ENCODE measurements around the gene FCER1G. TPM values are rescaled to one million over a fixed set of nuclear protein-coding genes. Genes with fewer than 3 reads are reported as not detected.
A peak's percentile ranks its signal among the peaks of the same experiment; 100 is the strongest.

FCER1G gene
- total RNA-seq, 1 experiment from 2014 or later: 1.1 TPM

- Histone ChIP-seq H3K4me3 (no peak overlapping the region), H3K36me3 (peaks cover 64% of the 10 kb centered on the region), H3K9me3 (replicated peaks) (no peaks in the 10 kb centered on the region), H3K27ac (no peak overlapping the region), H3K27me3 (replicated peaks) (no peaks in the 10 kb centered on the region), H3K4me1 (replicated peaks) (peaks cover 10% of the 10 kb centered on the region)
- DNase-seq (ENCODE audit: low read depth in 1 of 2, low spot score in 2 of 2): no peak
Observed at GRCh38 chr1:161206411-161207140, 8.5 kb upstream of the FCER1G start.

- peaks cover 5% of the 10 kb centered on the region for H3K4me1 ChIP-seq (replicated peaks)
- H3K27me3 ChIP-seq (replicated peaks): no peaks in the 10 kb centered on the region
- DNase-seq (ENCODE audit: low read depth in 1 of 2, low spot score in 2 of 2): no peak
- no peaks in the 10 kb centered on the region for H3K9me3 ChIP-seq (replicated peaks)
- H3K4me3 ChIP-seq: no peak overlapping the region
- H3K27ac ChIP-seq: no peak overlapping the region
- peaks cover 70% of the 10 kb centered on the region for H3K36me3 ChIP-seq
Observed at GRCh38 chr1:161207173-161207572, 7.9 kb upstream of the FCER1G start.

- peaks cover 82% of the 10 kb centered on the region for H3K36me3 ChIP-seq
Observed at GRCh38 chr1:161209790-161210409, 5.2 kb upstream of the FCER1G start.

GRCh38 chr1:161214369-161214768 is 726 bp upstream of the FCER1G start:
- H3K27ac ChIP-seq: no peak overlapping the region
- DNase-seq (ENCODE audit: low read depth in 1 of 2, low spot score in 2 of 2): no peak
- H3K9me3 ChIP-seq (replicated peaks): no peaks in the 10 kb centered on the region
- no peaks in the 10 kb centered on the region for H3K27me3 ChIP-seq (replicated peaks)
- no peaks in the 10 kb centered on the region for H3K4me1 ChIP-seq (replicated peaks)
- H3K4me3 ChIP-seq: no peak overlapping the region
- peaks cover 53% of the 10 kb centered on the region for H3K36me3 ChIP-seq

More at GRCh38 chr1:161209790-161210409, 5.2 kb upstream of the FCER1G start:
- Histone ChIP-seq H3K27me3 (replicated peaks) (no peaks in the 10 kb centered on the region), H3K4me1 (replicated peaks) (no peaks in the 10 kb centered on the region), H3K4me3 (no peak overlapping the region), H3K27ac (no peak overlapping the region), H3K9me3 (replicated peaks) (no peaks in the 10 kb centered on the region)
- peak; percentile 55 to 82 for DNase-seq (ENCODE audit: low read depth in 1 of 2, low spot score in 2 of 2)

GRCh38 chr1:161216945-161217712 is 2.0 kb downstream of the FCER1G start:
- H3K27me3 ChIP-seq (replicated peaks): no peaks in the 10 kb centered on the region
- H3K9me3 ChIP-seq (replicated peaks): no peaks in the 10 kb centered on the region
- H3K36me3 ChIP-seq: peaks cover 25% of the 10 kb centered on the region
- no peaks in the 10 kb centered on the region for H3K4me1 ChIP-seq (replicated peaks)
- no peak for DNase-seq (ENCODE audit: low read depth in 1 of 2, low spot score in 2 of 2)
- H3K27ac ChIP-seq: no peak overlapping the region
- no peak overlapping the region for H3K4me3 ChIP-seq

- Histone ChIP-seq H3K4me1 (replicated peaks) (no peaks in the 10 kb centered on the region), H3K27ac (no peak overlapping the region), H3K4me3 (no peak overlapping the region), H3K36me3 (peaks cover 18% of the 10 kb centered on the region), H3K27me3 (replicated peaks) (no peaks in the 10 kb centered on the region), H3K9me3 (replicated peaks) (no peaks in the 10 kb centered on the region)
- no peak for DNase-seq (ENCODE audit: low read depth in 1 of 2, low spot score in 2 of 2)
Observed at GRCh38 chr1:161217831-161218230, 2.7 kb downstream of the FCER1G start.

GRCh38 chr1:161218301-161219077 is 3.4 kb downstream of the FCER1G start:
- H3K27me3 ChIP-seq (replicated peaks): no peaks in the 10 kb centered on the region
- H3K36me3 ChIP-seq: peaks cover 12% of the 10 kb centered on the region
- H3K27ac ChIP-seq: no peak overlapping the region
- H3K4me3 ChIP-seq: no peak overlapping the region
- no peaks in the 10 kb centered on the region for H3K4me1 ChIP-seq (replicated peaks)
- no peaks in the 10 kb centered on the region for H3K9me3 ChIP-seq (replicated peaks)
- DNase-seq (ENCODE audit: low read depth in 1 of 2, low spot score in 2 of 2): no peak

- H3K27ac ChIP-seq: no peak overlapping the region
Observed at GRCh38 chr1:161219078-161219892, 4.2 kb downstream of the FCER1G start.

GRCh38 chr1:161220002-161220401 is 4.9 kb downstream of the FCER1G start:
- Histone ChIP-seq H3K4me3 (no peak overlapping the region), H3K27me3 (replicated peaks) (no peaks in the 10 kb centered on the region), H3K36me3 (no peaks in the 10 kb centered on the region), H3K4me1 (replicated peaks) (no peaks in the 10 kb centered on the region), H3K27ac (no peak overlapping the region), H3K9me3 (replicated peaks) (no peaks in the 10 kb centered on the region)
- no peak for DNase-seq (ENCODE audit: low read depth in 1 of 2, low spot score in 2 of 2)

More at GRCh38 chr1:161219078-161219892, 4.2 kb downstream of the FCER1G start:
- no peaks in the 10 kb centered on the region for H3K4me1 ChIP-seq (replicated peaks)
- H3K36me3 ChIP-seq: peaks cover 4% of the 10 kb centered on the region
- no peaks in the 10 kb centered on the region for H3K27me3 ChIP-seq (replicated peaks)
- H3K9me3 ChIP-seq (replicated peaks): no peaks in the 10 kb centered on the region
- DNase-seq (ENCODE audit: low read depth in 1 of 2, low spot score in 2 of 2): no peak
- no peak overlapping the region for H3K4me3 ChIP-seq

GRCh38 chr1:161222175-161223019 is 7.3 kb downstream of the FCER1G start:
- Histone ChIP-seq H3K27me3 (replicated peaks) (no peaks in the 10 kb centered on the region), H3K4me3 (no peak overlapping the region), H3K27ac (no peak overlapping the region), H3K9me3 (replicated peaks) (no peaks in the 10 kb centered on the region), H3K4me1 (replicated peaks) (peaks cover 13% of the 10 kb centered on the region), H3K36me3 (no peaks in the 10 kb centered on the region; the same call in 1 of the 2 replicates)
- no peak for DNase-seq (ENCODE audit: low read depth in 1 of 2, low spot score in 2 of 2)

GRCh38 chr1:161223805-161224694 is 9.0 kb downstream of the FCER1G start:
- Histone ChIP-seq H3K36me3 (peaks cover 15% of the 10 kb centered on the region), H3K4me1 (replicated peaks) (peaks cover 16% of the 10 kb centered on the region), H3K4me3 (no peak overlapping the region), H3K27me3 (replicated peaks) (no peaks in the 10 kb centered on the region), H3K27ac (no peak overlapping the region), H3K9me3 (replicated peaks) (no peaks in the 10 kb centered on the region)
- no peak for DNase-seq (ENCODE audit: low read depth in 1 of 2, low spot score in 2 of 2)
